ENCODE results near the gene BMPR2. TPM values are rescaled to one million over a fixed set of nuclear protein-coding genes. Genes with fewer than 3 reads are reported as not detected.

BMPR2 gene
- polyA plus RNA-seq, 1 donor (not counting 4 experiments of a cell fraction or from before 2014, with no cell fraction given) = 31.9 TPM

- DNase-seq (ENCODE audit: low read depth, low spot score) (no peak), FAIRE-seq (no peak)
- no peaks in the 10 kb centered on the region for H4K20me1 ChIP-seq (ENCODE audit: control insufficient read depth, extremely low read depth, insufficient read depth, low read length)
- H3K36me3 ChIP-seq (ENCODE audit: control insufficient read depth in 2 of 2, extremely low read depth in 1 of 2, insufficient read depth in 2 of 2, low read length in 2 of 2) = no peaks in the 10 kb centered on the region
- H3K9ac ChIP-seq (ENCODE audit: control insufficient read depth, extremely low read depth, insufficient read depth, low read length) = no peak overlapping the region
- no peak overlapping the region for H3K4me2 ChIP-seq (ENCODE audit: control insufficient read depth, extremely low read depth, insufficient read depth, low read depth, low read length)
- no peaks in the 10 kb centered on the region for H3K27me3 ChIP-seq (ENCODE audit: control insufficient read depth, extremely low read depth, insufficient read depth, low read length)
- H3K79me2 ChIP-seq (ENCODE audit: control insufficient read depth, insufficient read depth, low read length) = peaks cover 10% of the 10 kb centered on the region
- no peaks in the 10 kb centered on the region for H3K4me1 ChIP-seq (ENCODE audit: control insufficient read depth, extremely low read depth, insufficient read depth, low read length)
- H3K9me1 ChIP-seq (ENCODE audit: control insufficient read depth, extremely low read depth, insufficient read depth, low read length) = no peaks in the 10 kb centered on the region
- H3K4me3 ChIP-seq (ENCODE audit: control insufficient read depth in 2 of 3, extremely low read depth in 1 of 3, insufficient read depth in 2 of 3, low read depth in 1 of 3, low read length in 3 of 3) = no peak overlapping the region
- dilution Hi-C loops (cut with MboI; ENCODE audit: extremely low pct_ligation_motif_present, low sequenced_read_pairs) = no loop called here
- TF ChIP-seq CTCF (optimal IDR thresholded peaks at IDR 0.05 in 1 of 3, IDR thresholded peaks at IDR 0.05 in 1 of 3, conservative IDR thresholded peaks at IDR 0.05 in 1 of 3; ENCODE audit: extremely low read depth in 1 of 3, insufficient read depth in 2 of 3, low read length in 3 of 3) = no peak
- no peak for TF ChIP-seq EZH2 (IDR thresholded peaks at IDR 0.05; ENCODE audit: low read length)
- no peaks in the 10 kb centered on the region for H3K9me3 ChIP-seq (ENCODE audit: control insufficient read depth, low read depth, low read length)
- H2AFZ ChIP-seq (ENCODE audit: control insufficient read depth, low read length) = no peak overlapping the region
- no peak overlapping the region for H3K27ac ChIP-seq (ENCODE audit: control insufficient read depth, insufficient read depth, low read length)
Observed at GRCh38 chr2:202450785-202451184, 74.7 kb downstream of the BMPR2 start.

GRCh38 chr2:202452744-202453143 lies 76.6 kb downstream of the BMPR2 start:
- no peak overlapping the region for H3K4me3 ChIP-seq (ENCODE audit: control insufficient read depth in 2 of 3, extremely low read depth in 1 of 3, insufficient read depth in 2 of 3, low read depth in 1 of 3, low read length in 3 of 3)
- no peak overlapping the region for H3K9ac ChIP-seq (ENCODE audit: control insufficient read depth, extremely low read depth, insufficient read depth, low read length)
- H3K27me3 ChIP-seq (ENCODE audit: control insufficient read depth, extremely low read depth, insufficient read depth, low read length) = no peaks in the 10 kb centered on the region
- H3K9me1 ChIP-seq (ENCODE audit: control insufficient read depth, extremely low read depth, insufficient read depth, low read length) = no peaks in the 10 kb centered on the region
- H3K4me1 ChIP-seq (ENCODE audit: control insufficient read depth, extremely low read depth, insufficient read depth, low read length) = no peaks in the 10 kb centered on the region
- peaks cover 9% of the 10 kb centered on the region for H3K79me2 ChIP-seq (ENCODE audit: control insufficient read depth, insufficient read depth, low read length)
- H3K4me2 ChIP-seq (ENCODE audit: control insufficient read depth, extremely low read depth, insufficient read depth, low read depth, low read length) = no peak overlapping the region
- FAIRE-seq = no peak
- no peak for TF ChIP-seq CTCF (optimal IDR thresholded peaks at IDR 0.05 in 1 of 3, IDR thresholded peaks at IDR 0.05 in 1 of 3, conservative IDR thresholded peaks at IDR 0.05 in 1 of 3; ENCODE audit: extremely low read depth in 1 of 3, insufficient read depth in 2 of 3, low read length in 3 of 3)
- TF ChIP-seq EZH2 (IDR thresholded peaks at IDR 0.05; ENCODE audit: low read length) = no peak
- no peak overlapping the region for H2AFZ ChIP-seq (ENCODE audit: control insufficient read depth, low read length)
- H3K9me3 ChIP-seq (ENCODE audit: control insufficient read depth, low read depth, low read length) = no peaks in the 10 kb centered on the region
- no peak for DNase-seq (ENCODE audit: low read depth, low spot score)
- dilution Hi-C loops (cut with MboI; ENCODE audit: extremely low pct_ligation_motif_present, low sequenced_read_pairs) = no loop called here
- H3K36me3 ChIP-seq (ENCODE audit: control insufficient read depth in 2 of 2, extremely low read depth in 1 of 2, insufficient read depth in 2 of 2, low read length in 2 of 2) = no peaks in the 10 kb centered on the region
- no peaks in the 10 kb centered on the region for H4K20me1 ChIP-seq (ENCODE audit: control insufficient read depth, extremely low read depth, insufficient read depth, low read length)
- H3K27ac ChIP-seq (ENCODE audit: control insufficient read depth, insufficient read depth, low read length) = no peak overlapping the region

Measured in keratinocyte (primary cell).